Activated T-helper 1 cell treated with anti-CD3 and anti-CD28 coated beads, Interleukin-12 subunit alpha, Interleukin-12 subunit beta, Interleukin-2, Interleukin-4 antibody, amounts not matched to agents 30 ng/mL and 10 ng/mL and 1 ng/mL, durations not matched to agents 14 hours and 24 hours and 36 hours (primary cell): Measurements from ENCODE around the gene LRRIQ4. TPM values are rescaled to one million over a fixed set of nuclear protein-coding genes. Genes with fewer than 3 reads are reported as not detected.

Experiments used
- DNase-seq: peaks from one replicate; pipeline ENCODE4 v3.0.0; 2021; ENCODE audit warnings: low spot score
- H3K27ac Mint-ChIP-seq: one replicate; pipeline ENCODE4 v1.8.0; 2021; ENCODE audit warnings: mild to moderate bottlenecking, mixed read lengths
- H3K27me3 Mint-ChIP-seq: one replicate; pipeline ENCODE4 v1.8.0; 2022; ENCODE audit warnings: mild to moderate bottlenecking, moderate library complexity, mixed read lengths; ENCODE audit not compliant: insufficient read depth
- H3K36me3 Mint-ChIP-seq: one replicate; pipeline ENCODE4 v1.8.0; 2021; ENCODE audit warnings: low read depth, mixed read lengths
- H3K4me1 Mint-ChIP-seq: one replicate; pipeline ENCODE4 v1.8.0; 2021; ENCODE audit warnings: low read depth, mixed read lengths
- H3K4me3 Mint-ChIP-seq: one replicate; pipeline ENCODE4 v1.8.0; 2021; ENCODE audit warnings: mild to moderate bottlenecking, moderate library complexity, mixed read lengths
- H3K9me3 Mint-ChIP-seq: one replicate; pipeline ENCODE4 v1.8.0; 2021; ENCODE audit warnings: mixed read lengths
- intact Hi-C: fragments of 100-400 bp; cut with micrococcal nuclease; formaldehyde crosslinking; loops from one replicate; pipeline ENCODE4 v1.15.1; 2024
- total RNA-seq: library from RNA; stranded (reverse); gene quantifications from 2 replicates; pipeline ENCODE4 v1.2.3, GENCODE V29; 2022

LRRIQ4 gene
- total RNA-seq, 1 donor from 2014 or later: 0.10 TPM

- Mint-ChIP-seq H3K4me1 (no peaks in the 10 kb centered on the region), H3K36me3 (no peaks in the 10 kb centered on the region), H3K27ac (no peak overlapping the region), H3K27me3 (peaks cover 11% of the 10 kb centered on the region), H3K9me3 (no peaks in the 10 kb centered on the region), H3K4me3 (no peak overlapping the region)
- intact Hi-C loops: no loop called here
- DNase-seq: no peak
These were observed 34.0 kb downstream of the LRRIQ4 start for GRCh38 chr3:169846458-169847193.

- Mint-ChIP-seq H3K27ac (no peak overlapping the region), H3K4me3 (no peak overlapping the region), H3K36me3 (no peaks in the 10 kb centered on the region), H3K27me3 (peaks cover 11% of the 10 kb centered on the region), H3K9me3 (no peaks in the 10 kb centered on the region), H3K4me1 (no peaks in the 10 kb centered on the region)
- intact Hi-C loops: no loop called here
- no peak for DNase-seq
These were observed 35.2 kb downstream of the LRRIQ4 start for GRCh38 chr3:169847896-169848295.

GRCh38 chr3:169848741-169849140 lies 36.1 kb downstream of the LRRIQ4 start:
- peaks cover 14% of the 10 kb centered on the region for H3K27me3 Mint-ChIP-seq
- no peaks in the 10 kb centered on the region for H3K9me3 Mint-ChIP-seq
- no peaks in the 10 kb centered on the region for H3K36me3 Mint-ChIP-seq
- H3K4me1 Mint-ChIP-seq: no peaks in the 10 kb centered on the region
- H3K27ac Mint-ChIP-seq: no peak overlapping the region
- intact Hi-C loops: no loop called here
- H3K4me3 Mint-ChIP-seq: no peak overlapping the region
- no peak for DNase-seq

- no peak for DNase-seq
- no peak overlapping the region for H3K27ac Mint-ChIP-seq
- H3K9me3 Mint-ChIP-seq: no peaks in the 10 kb centered on the region
- no peaks in the 10 kb centered on the region for H3K36me3 Mint-ChIP-seq
- H3K4me3 Mint-ChIP-seq: no peak overlapping the region
- intact Hi-C loops: loop anchor here (10.0 kb wide), 1 partner anchor 1266 kb away; no protein-coding TSS in a partner anchor
- H3K27me3 Mint-ChIP-seq: peaks cover 16% of the 10 kb centered on the region
- H3K4me1 Mint-ChIP-seq: no peaks in the 10 kb centered on the region
These were observed 37.9 kb downstream of the LRRIQ4 start for GRCh38 chr3:169850618-169851017.

- no peaks in the 10 kb centered on the region for H3K36me3 Mint-ChIP-seq
These were observed 42.8 kb downstream of the LRRIQ4 start for GRCh38 chr3:169855514-169855913.

GRCh38 chr3:169857811-169858210 lies 45.1 kb downstream of the LRRIQ4 start:
- no peak for DNase-seq
- intact Hi-C loops: loop anchor here (10.0 kb wide), 1 partner anchor 1273 kb away; no protein-coding TSS in a partner anchor
- H3K27me3 Mint-ChIP-seq: peaks cover 28% of the 10 kb centered on the region
- no peaks in the 10 kb centered on the region for H3K36me3 Mint-ChIP-seq
- H3K27ac Mint-ChIP-seq: no peak overlapping the region
- H3K9me3 Mint-ChIP-seq: no peaks in the 10 kb centered on the region
- no peak overlapping the region for H3K4me3 Mint-ChIP-seq
- H3K4me1 Mint-ChIP-seq: no peaks in the 10 kb centered on the region

More at GRCh38 chr3:169855514-169855913, 42.8 kb downstream of the LRRIQ4 start:
- Mint-ChIP-seq H3K27me3 (peaks cover 18% of the 10 kb centered on the region), H3K4me1 (no peaks in the 10 kb centered on the region), H3K9me3 (no peaks in the 10 kb centered on the region), H3K27ac (no peak overlapping the region), H3K4me3 (no peak overlapping the region)
- intact Hi-C loops: loop anchor here (10.0 kb wide), 1 partner anchor 1271 kb away; no protein-coding TSS in a partner anchor
- DNase-seq: no peak

- peaks cover 1% of the 10 kb centered on the region for H3K36me3 Mint-ChIP-seq
- intact Hi-C loops: loop anchor here (5.0 kb wide), 2 partner anchors 310 to 550 kb away; no protein-coding TSS in a partner anchor
- no peak overlapping the region for H3K4me3 Mint-ChIP-seq
- H3K27me3 Mint-ChIP-seq: peaks cover 26% of the 10 kb centered on the region
- no peak overlapping the region for H3K27ac Mint-ChIP-seq
- no peak for DNase-seq
- H3K4me1 Mint-ChIP-seq: peaks cover 24% of the 10 kb centered on the region
- no peaks in the 10 kb centered on the region for H3K9me3 Mint-ChIP-seq
These were observed 49.2 kb downstream of the LRRIQ4 start for GRCh38 chr3:169861871-169862270.

- Mint-ChIP-seq H3K4me3 (no peak overlapping the region), H3K27ac (no peak overlapping the region), H3K27me3 (peaks cover 25% of the 10 kb centered on the region), H3K9me3 (no peaks in the 10 kb centered on the region), H3K4me1 (peaks cover 24% of the 10 kb centered on the region), H3K36me3 (peaks cover 1% of the 10 kb centered on the region)
- DNase-seq: peak; percentile 44
- intact Hi-C loops: loop anchor here (1.0 to 5.0 kb wide), 8 partner anchors 50 to 949 kb away; partner anchors contain the start of genes GPR160 and SEC62
These were observed 50.8 kb downstream of the LRRIQ4 start for GRCh38 chr3:169863458-169863899.

- H3K27me3 Mint-ChIP-seq: peaks cover 24% of the 10 kb centered on the region
- peaks cover 1% of the 10 kb centered on the region for H3K36me3 Mint-ChIP-seq
- H3K4me1 Mint-ChIP-seq: peaks cover 24% of the 10 kb centered on the region
- no peaks in the 10 kb centered on the region for H3K9me3 Mint-ChIP-seq
- intact Hi-C loops: loop anchor here (5.0 kb wide), 2 partner anchors 308 to 548 kb away; no protein-coding TSS in a partner anchor
- no peak for DNase-seq
- no peak overlapping the region for H3K4me3 Mint-ChIP-seq
- no peak overlapping the region for H3K27ac Mint-ChIP-seq
These were observed 51.6 kb downstream of the LRRIQ4 start for GRCh38 chr3:169864270-169864669.

- H3K4me1 Mint-ChIP-seq: peaks cover 32% of the 10 kb centered on the region
- intact Hi-C loops: no loop called here
- no peak overlapping the region for H3K4me3 Mint-ChIP-seq
- peaks cover 22% of the 10 kb centered on the region for H3K27me3 Mint-ChIP-seq
- peaks cover 1% of the 10 kb centered on the region for H3K36me3 Mint-ChIP-seq
- no peak overlapping the region for H3K27ac Mint-ChIP-seq
- H3K9me3 Mint-ChIP-seq: no peaks in the 10 kb centered on the region
- DNase-seq: no peak
These were observed 52.6 kb downstream of the LRRIQ4 start for GRCh38 chr3:169865176-169865767.

- no peak for DNase-seq
- Mint-ChIP-seq H3K4me1 (peaks cover 50% of the 10 kb centered on the region), H3K4me3 (no peak overlapping the region), H3K27me3 (peaks cover 11% of the 10 kb centered on the region), H3K9me3 (no peaks in the 10 kb centered on the region), H3K36me3 (peaks cover 3% of the 10 kb centered on the region), H3K27ac (no peak overlapping the region)
- intact Hi-C loops: no loop called here
These were observed 55.0 kb downstream of the LRRIQ4 start for GRCh38 chr3:169867584-169868210.

GRCh38 chr3:169868369-169868768 lies 55.7 kb downstream of the LRRIQ4 start:
- no peaks in the 10 kb centered on the region for H3K9me3 Mint-ChIP-seq
- no peak overlapping the region for H3K27ac Mint-ChIP-seq
- intact Hi-C loops: no loop called here
- peaks cover 8% of the 10 kb centered on the region for H3K27me3 Mint-ChIP-seq
- H3K4me1 Mint-ChIP-seq: peaks cover 48% of the 10 kb centered on the region
- peaks cover 3% of the 10 kb centered on the region for H3K36me3 Mint-ChIP-seq
- H3K4me3 Mint-ChIP-seq: no peak overlapping the region
- no peak for DNase-seq
